Cardiac muscle cell (in vitro differentiated cells and primary cell): ENCODE results near the gene CPEB2. TPM values are rescaled to one million over a fixed set of nuclear protein-coding genes. Genes with fewer than 3 reads are reported as not detected.

Source experiments
- DNase-seq, 2 donors: peaks; one replicate each; pipeline versions ENCODE4 v3.0.0 to v3.0.0-alpha.2; 2010 to 2017; ENCODE audit warnings: low read depth in 1 of 2, low spot score in 1 of 2
- H3K27ac ChIP-seq: fragments of 200-600 bp; sonication (generic); 2 replicates; pipeline ENCODE4 v1.5.1; 2016
- H3K27me3 ChIP-seq: fragments of 200-600 bp; sonication (generic); 2 replicates; pipeline ENCODE4 v1.6.0; 2016; ENCODE audit warnings: control low read depth
- H3K36me3 ChIP-seq: fragments of 200-600 bp; sonication (generic); 2 replicates; pipeline ENCODE4 v1.5.1; 2016; ENCODE audit warnings: control low read depth
- H3K4me1 ChIP-seq: fragments of 200-600 bp; sonication (generic); 2 replicates; pipeline ENCODE4 v1.8.1; 2017; ENCODE audit warnings: low read depth, mild to moderate bottlenecking, mixed run types
- H3K4me3 ChIP-seq: fragments of 200-600 bp; sonication (generic); 2 replicates; pipeline ENCODE4 v1.5.1; 2016; ENCODE audit warnings: mild to moderate bottlenecking
- H3K9me3 ChIP-seq: fragments of 200-600 bp; sonication (generic); 2 replicates; pipeline ENCODE4 v1.5.1; 2017; ENCODE audit warnings: low read depth, mild to moderate bottlenecking, control low read depth
- polyA plus RNA-seq: library from polyadenylated mRNA; unstranded; fragments of >200 nt; fragmentation: Nextera tagmentation; extraction: Ambion mirVana; gene quantifications from 2 replicates; pipeline ENCODE4 v1.2.1, GENCODE V29; 2016
- total RNA-seq: library from RNA; depleted of rRNA; stranded (reverse); fragments of >200 nt; gene quantifications from 2 replicates; pipeline ENCODE4 v1.2.3, GENCODE V29; 2016
- TF ChIP-seq, protein P1 (sequence below): IDR thresholded peaks from 2 replicates; pipeline ENCODE4 v1.5.1; 2012; ENCODE audit warnings: low read depth, mild to moderate bottlenecking, low read length

The CPEB2 gene
- total and polyA plus RNA-seq, 2 experiments from 2014 or later: 7.5 to 17.4 TPM

GRCh38 chr4:15088394-15089035 lies 86.2 kb downstream of the CPEB2 start:
- Histone ChIP-seq H3K27ac (no peak overlapping the region), H3K4me1 (no peaks in the 10 kb centered on the region), H3K27me3 (no peaks in the 10 kb centered on the region), H3K4me3 (no peak overlapping the region), H3K36me3 (no peaks in the 10 kb centered on the region), H3K9me3 (no peaks in the 10 kb centered on the region)
- no peak for DNase-seq
- TF ChIP-seq, protein P1, sequence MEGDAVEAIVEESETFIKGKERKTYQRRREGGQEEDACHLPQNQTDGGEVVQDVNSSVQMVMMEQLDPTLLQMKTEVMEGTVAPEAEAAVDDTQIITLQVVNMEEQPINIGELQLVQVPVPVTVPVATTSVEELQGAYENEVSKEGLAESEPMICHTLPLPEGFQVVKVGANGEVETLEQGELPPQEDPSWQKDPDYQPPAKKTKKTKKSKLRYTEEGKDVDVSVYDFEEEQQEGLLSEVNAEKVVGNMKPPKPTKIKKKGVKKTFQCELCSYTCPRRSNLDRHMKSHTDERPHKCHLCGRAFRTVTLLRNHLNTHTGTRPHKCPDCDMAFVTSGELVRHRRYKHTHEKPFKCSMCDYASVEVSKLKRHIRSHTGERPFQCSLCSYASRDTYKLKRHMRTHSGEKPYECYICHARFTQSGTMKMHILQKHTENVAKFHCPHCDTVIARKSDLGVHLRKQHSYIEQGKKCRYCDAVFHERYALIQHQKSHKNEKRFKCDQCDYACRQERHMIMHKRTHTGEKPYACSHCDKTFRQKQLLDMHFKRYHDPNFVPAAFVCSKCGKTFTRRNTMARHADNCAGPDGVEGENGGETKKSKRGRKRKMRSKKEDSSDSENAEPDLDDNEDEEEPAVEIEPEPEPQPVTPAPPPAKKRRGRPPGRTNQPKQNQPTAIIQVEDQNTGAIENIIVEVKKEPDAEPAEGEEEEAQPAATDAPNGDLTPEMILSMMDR: no peak

- Histone ChIP-seq H3K27me3 (no peaks in the 10 kb centered on the region), H3K36me3 (no peaks in the 10 kb centered on the region), H3K9me3 (no peaks in the 10 kb centered on the region), H3K4me3 (no peak overlapping the region), H3K27ac (no peak overlapping the region), H3K4me1 (no peaks in the 10 kb centered on the region)
- TF ChIP-seq, protein P1: no peak
- DNase-seq: no peak
Observed at GRCh38 chr4:15089979-15090378, 87.7 kb downstream of the CPEB2 start.

DNA sequence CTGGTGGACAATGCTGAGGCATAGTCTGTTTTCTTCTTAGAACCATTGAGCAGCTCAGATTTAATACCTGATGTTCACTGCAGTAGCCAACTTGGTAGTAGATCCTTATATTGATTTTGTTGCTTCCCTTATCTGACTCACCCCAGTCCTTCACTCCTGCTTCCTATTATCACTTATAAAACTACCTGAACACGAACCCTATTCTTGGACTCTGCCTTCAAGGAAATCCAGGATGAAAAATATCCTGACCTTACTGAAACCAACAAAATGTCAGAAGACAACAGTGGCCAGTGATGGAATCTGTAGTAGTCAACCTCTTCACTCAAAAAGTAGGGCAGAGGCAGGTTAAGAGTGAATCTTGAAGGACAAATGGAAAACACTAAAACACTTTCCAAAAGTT lies 98.1 kb downstream of the CPEB2 start:
- Histone ChIP-seq H3K4me1 (no peaks in the 10 kb centered on the region), H3K27me3 (no peaks in the 10 kb centered on the region), H3K27ac (no peak overlapping the region), H3K4me3 (no peak overlapping the region), H3K9me3 (no peaks in the 10 kb centered on the region), H3K36me3 (no peaks in the 10 kb centered on the region)
- TF ChIP-seq, protein P1: no peak
- DNase-seq: no peak

- no peak overlapping the region for H3K27ac ChIP-seq
- H3K9me3 ChIP-seq: no peaks in the 10 kb centered on the region
- peak in 1 of 2 donors; percentile 24 for DNase-seq
- no peaks in the 10 kb centered on the region for H3K27me3 ChIP-seq
- H3K4me3 ChIP-seq: no peak overlapping the region
- H3K36me3 ChIP-seq: no peaks in the 10 kb centered on the region
- TF ChIP-seq, protein P1: no peak
- H3K4me1 ChIP-seq: no peaks in the 10 kb centered on the region
Observed at GRCh38 chr4:15100994-15101695, 98.9 kb downstream of the CPEB2 start.

GRCh38 chr4:15104825-15105224 lies 102.5 kb downstream of the CPEB2 start:
- Histone ChIP-seq H3K27me3 (no peaks in the 10 kb centered on the region), H3K27ac (no peak overlapping the region), H3K4me3 (no peak overlapping the region), H3K4me1 (no peaks in the 10 kb centered on the region), H3K9me3 (no peaks in the 10 kb centered on the region), H3K36me3 (no peaks in the 10 kb centered on the region)
- DNase-seq: no peak
- TF ChIP-seq, protein P1: no peak
